Osteoblast (primary cell): ENCODE data around the gene TRPC4. TPM values are rescaled to one million over a fixed set of nuclear protein-coding genes. Genes with fewer than 3 reads are reported as not detected.
A peak's percentile ranks its signal among the peaks of the same experiment; 100 is the strongest.

Experiments
- DNase-seq: peaks from one replicate; pipeline ENCODE4 v3.0.0; 2011; ENCODE audit warnings: low spot score, mixed read lengths; ENCODE audit not compliant: insufficient read length; ENCODE audit errors: missing footprints
- H2AFZ ChIP-seq: 2 replicates; pipeline ENCODE4 v1.6.0; 2011; ENCODE audit warnings: mild to moderate bottlenecking, low read length
- H3K27ac ChIP-seq: 2 replicates; pipeline ENCODE4 v1.5.1; 2011; ENCODE audit warnings: mild to moderate bottlenecking, low read depth, low read length, moderate library complexity
- H3K27me3 ChIP-seq: 2 replicates; pipeline ENCODE4 v1.6.0; 2012; ENCODE audit warnings: mild to moderate bottlenecking, control low read depth, inconsistent platforms, low read length, moderate library complexity; ENCODE audit not compliant: insufficient read depth
- H3K36me3 ChIP-seq: 2 replicates; pipeline ENCODE4 v1.5.1; 2011; ENCODE audit warnings: mild to moderate bottlenecking, low read length, control low read depth, moderate library complexity; ENCODE audit not compliant: insufficient read depth
- H3K4me1 ChIP-seq: 2 replicates; pipeline ENCODE4 v1.5.1; 2011; ENCODE audit warnings: mild to moderate bottlenecking, low read length, control low read depth, moderate library complexity; ENCODE audit not compliant: insufficient read depth
- H3K4me2 ChIP-seq: 2 replicates; pipeline ENCODE4 v1.6.0; 2011; ENCODE audit warnings: mild to moderate bottlenecking, low read length; ENCODE audit not compliant: insufficient read depth
- H3K4me3 ChIP-seq: fragments of 200-600 bp; sonication (generic); 3 replicates; pipeline ENCODE4 v1.5.1; 2012; ENCODE audit warnings: mild to moderate bottlenecking, low read length, inconsistent platforms; ENCODE audit not compliant: insufficient read depth
- H3K79me2 ChIP-seq: 2 replicates; pipeline ENCODE4 v1.6.0; 2012; ENCODE audit warnings: mild to moderate bottlenecking, low read length, control low read depth, inconsistent platforms; ENCODE audit not compliant: insufficient read depth
- H3K9me3 ChIP-seq: 2 replicates; pipeline ENCODE4 v1.5.1; 2011; ENCODE audit warnings: low read depth, low read length, control low read depth
- H4K20me1 ChIP-seq: 2 replicates; pipeline ENCODE4 v1.6.0; 2012; ENCODE audit warnings: mild to moderate bottlenecking, low read length, control low read depth; ENCODE audit not compliant: insufficient read depth
- total RNA-seq: library from RNA; depleted of rRNA; stranded (reverse); fragments of >200 nt; gene quantifications from 2 replicates; pipeline ENCODE4 v1.2.3, GENCODE V29; 2012
- TF ChIP-seq, protein P1 (sequence below): IDR thresholded peaks from 2 replicates; pipeline ENCODE4 v1.5.1; 2011; ENCODE audit warnings: mild to moderate bottlenecking, low read depth, low read length, moderate library complexity; ENCODE audit errors: extremely low read depth

The TRPC4 gene
- total RNA-seq, 1 donor = 9.8 TPM

DNA sequence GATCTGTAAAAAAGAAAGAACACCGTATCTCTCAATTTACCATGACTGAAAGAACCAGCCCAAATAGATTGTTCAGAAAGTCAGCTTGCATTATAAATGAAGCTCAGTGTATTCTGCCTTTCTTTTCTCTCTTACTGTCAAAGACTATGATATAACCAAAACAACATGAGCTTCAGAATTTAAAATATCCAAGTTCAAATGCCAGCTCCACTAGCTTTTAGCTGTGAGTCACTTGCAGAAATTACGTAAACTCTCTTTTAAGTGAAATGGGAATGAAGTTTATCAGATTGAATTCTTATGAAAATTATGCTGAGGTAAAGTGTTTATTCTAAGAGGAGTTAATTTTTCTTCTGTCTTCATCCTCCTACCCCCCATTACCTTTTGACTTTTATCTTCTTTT lies 251.0 kb downstream of the TRPC4 start:
- Histone ChIP-seq H3K9me3 (no peaks in the 10 kb centered on the region), H4K20me1 (no peaks in the 10 kb centered on the region), H3K36me3 (no peaks in the 10 kb centered on the region), H3K79me2 (no peaks in the 10 kb centered on the region), H3K27ac (peak overlapping the region; percentile 92), H3K4me2 (peak overlapping the region; percentile 51), H3K27me3 (no peaks in the 10 kb centered on the region), H3K4me3 (no peak overlapping the region), H3K4me1 (peaks cover 40% of the 10 kb centered on the region), H2AFZ (no peak overlapping the region)
- peak; percentile 77 for DNase-seq
- TF ChIP-seq, protein P1, sequence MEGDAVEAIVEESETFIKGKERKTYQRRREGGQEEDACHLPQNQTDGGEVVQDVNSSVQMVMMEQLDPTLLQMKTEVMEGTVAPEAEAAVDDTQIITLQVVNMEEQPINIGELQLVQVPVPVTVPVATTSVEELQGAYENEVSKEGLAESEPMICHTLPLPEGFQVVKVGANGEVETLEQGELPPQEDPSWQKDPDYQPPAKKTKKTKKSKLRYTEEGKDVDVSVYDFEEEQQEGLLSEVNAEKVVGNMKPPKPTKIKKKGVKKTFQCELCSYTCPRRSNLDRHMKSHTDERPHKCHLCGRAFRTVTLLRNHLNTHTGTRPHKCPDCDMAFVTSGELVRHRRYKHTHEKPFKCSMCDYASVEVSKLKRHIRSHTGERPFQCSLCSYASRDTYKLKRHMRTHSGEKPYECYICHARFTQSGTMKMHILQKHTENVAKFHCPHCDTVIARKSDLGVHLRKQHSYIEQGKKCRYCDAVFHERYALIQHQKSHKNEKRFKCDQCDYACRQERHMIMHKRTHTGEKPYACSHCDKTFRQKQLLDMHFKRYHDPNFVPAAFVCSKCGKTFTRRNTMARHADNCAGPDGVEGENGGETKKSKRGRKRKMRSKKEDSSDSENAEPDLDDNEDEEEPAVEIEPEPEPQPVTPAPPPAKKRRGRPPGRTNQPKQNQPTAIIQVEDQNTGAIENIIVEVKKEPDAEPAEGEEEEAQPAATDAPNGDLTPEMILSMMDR = no peak

DNA sequence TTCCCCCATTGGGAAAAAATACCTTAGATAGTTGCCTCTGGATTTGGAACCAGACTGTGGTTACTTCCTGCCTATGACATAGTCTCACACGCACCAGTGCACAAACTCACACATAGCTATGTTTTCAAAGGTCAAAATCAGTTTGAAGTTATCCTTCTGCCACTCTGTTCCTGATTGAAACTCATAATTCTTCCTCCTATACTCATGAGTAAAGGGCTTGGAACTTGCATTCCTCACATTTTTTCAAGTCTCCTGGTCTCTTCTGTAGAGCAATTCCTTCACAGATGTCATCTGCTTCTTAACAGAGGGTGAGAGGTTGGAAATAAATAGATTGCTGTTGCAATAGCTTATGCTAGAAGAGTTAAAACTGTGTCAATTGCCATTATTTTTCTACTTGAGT lies 252.4 kb downstream of the TRPC4 start:
- Histone ChIP-seq H3K9me3 (no peaks in the 10 kb centered on the region), H3K4me2 (peak overlapping the region; percentile 51), H4K20me1 (no peaks in the 10 kb centered on the region), H3K79me2 (no peaks in the 10 kb centered on the region), H3K4me1 (peaks cover 40% of the 10 kb centered on the region), H2AFZ (no peak overlapping the region), H3K27me3 (no peaks in the 10 kb centered on the region), H3K4me3 (no peak overlapping the region), H3K36me3 (no peaks in the 10 kb centered on the region), H3K27ac (peak overlapping the region; percentile 92)
- TF ChIP-seq, protein P1 = no peak
- DNase-seq = no peak

DNA sequence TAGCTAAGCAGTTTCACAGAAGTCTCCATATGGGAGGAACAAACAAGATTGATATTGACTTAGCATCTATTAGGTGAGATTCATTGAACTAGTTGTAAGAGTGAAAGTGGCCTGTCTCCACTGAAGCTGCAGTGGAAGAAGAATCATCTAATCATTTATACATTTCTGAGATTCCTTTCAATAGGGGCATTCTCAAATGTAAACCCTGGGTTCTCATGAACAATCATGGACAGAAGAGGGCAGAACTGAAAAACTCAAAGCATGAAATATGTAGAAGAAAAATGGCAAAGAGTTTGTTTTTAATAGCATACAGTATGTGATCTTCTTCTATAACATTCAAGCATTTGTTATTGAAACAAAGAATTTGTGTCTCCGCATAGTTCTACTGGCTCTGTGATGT lies 253.4 kb downstream of the TRPC4 start:
- Histone ChIP-seq H3K36me3 (no peaks in the 10 kb centered on the region), H3K4me2 (peak overlapping the region; percentile 52)
- DNase-seq = no peak

DNA sequence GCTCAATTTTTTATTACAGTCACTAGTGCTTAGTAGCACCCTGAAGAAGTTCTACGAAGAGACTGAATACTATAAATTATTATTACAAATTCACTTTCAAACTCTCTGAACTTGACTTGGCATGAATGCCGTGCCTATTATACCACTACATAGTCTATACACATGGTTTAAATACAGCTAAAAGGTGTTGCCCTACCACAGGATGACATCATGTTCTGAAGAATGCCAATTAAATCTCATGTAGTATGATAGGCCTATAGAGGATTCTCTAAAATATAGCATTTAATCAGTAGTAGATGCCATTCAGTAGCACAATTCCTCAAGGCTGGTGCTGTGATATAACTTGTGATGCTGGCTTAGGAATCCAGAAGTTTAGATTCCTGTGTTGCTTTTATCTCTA lies 254.3 kb downstream of the TRPC4 start:
- Histone ChIP-seq H3K36me3 (no peaks in the 10 kb centered on the region), H4K20me1 (no peaks in the 10 kb centered on the region), H3K9me3 (no peaks in the 10 kb centered on the region), H3K79me2 (no peaks in the 10 kb centered on the region), H3K4me3 (no peak overlapping the region), H3K4me1 (peaks cover 40% of the 10 kb centered on the region), H3K27ac (peak overlapping the region; percentile 92), H3K27me3 (no peaks in the 10 kb centered on the region), H2AFZ (no peak overlapping the region), H3K4me2 (no peak overlapping the region)
- TF ChIP-seq, protein P1 = no peak
- DNase-seq = no peak

More for the DNA sequence above, 253.4 kb downstream of the TRPC4 start:
- Histone ChIP-seq H3K27me3 (no peaks in the 10 kb centered on the region), H3K27ac (peak overlapping the region; percentile 92), H3K4me1 (peaks cover 40% of the 10 kb centered on the region), H3K9me3 (no peaks in the 10 kb centered on the region), H4K20me1 (no peaks in the 10 kb centered on the region), H3K79me2 (no peaks in the 10 kb centered on the region), H2AFZ (no peak overlapping the region), H3K4me3 (no peak overlapping the region)
- TF ChIP-seq, protein P1 = peak; percentile 19
